Globus pallidus (tissue), 1 donor: ENCODE results near the gene CLMN.
"Not testable (repeated sequence)": the region's sequence is repeated elsewhere in the genome, so short reads cannot be mapped to it uniquely, and the experiment has no call there.

Source experiments
- DNase-seq: peaks from one replicate; pipeline ENCODE4 v3.0.0-alpha.2; 2015; ENCODE audit warnings: low spot score

Gene CLMN

GRCh38 chr14:95191445-95192199, 128.1 kb downstream of the CLMN start:
- DNase-seq: no peak

DNA sequence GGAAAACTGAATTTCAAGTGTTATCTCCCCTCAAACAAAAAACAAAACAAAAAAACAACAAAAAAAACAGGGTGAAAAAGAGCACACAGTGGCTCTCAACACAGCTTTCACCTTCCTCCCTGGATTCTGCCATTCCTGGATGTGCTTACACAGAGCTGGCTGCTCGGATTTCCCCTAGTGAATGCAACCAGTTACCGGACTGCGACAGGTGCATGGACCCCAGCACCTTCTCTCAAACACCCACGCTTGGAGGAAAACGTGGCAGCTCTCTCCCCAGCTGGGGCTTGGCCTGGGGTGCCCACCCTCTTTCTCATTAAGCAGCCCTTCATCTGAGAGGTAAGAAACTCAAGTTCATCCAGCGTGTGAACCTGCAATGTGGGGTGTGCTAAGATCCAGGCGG, 128.9 kb downstream of the CLMN start:
- no peak for DNase-seq

DNA sequence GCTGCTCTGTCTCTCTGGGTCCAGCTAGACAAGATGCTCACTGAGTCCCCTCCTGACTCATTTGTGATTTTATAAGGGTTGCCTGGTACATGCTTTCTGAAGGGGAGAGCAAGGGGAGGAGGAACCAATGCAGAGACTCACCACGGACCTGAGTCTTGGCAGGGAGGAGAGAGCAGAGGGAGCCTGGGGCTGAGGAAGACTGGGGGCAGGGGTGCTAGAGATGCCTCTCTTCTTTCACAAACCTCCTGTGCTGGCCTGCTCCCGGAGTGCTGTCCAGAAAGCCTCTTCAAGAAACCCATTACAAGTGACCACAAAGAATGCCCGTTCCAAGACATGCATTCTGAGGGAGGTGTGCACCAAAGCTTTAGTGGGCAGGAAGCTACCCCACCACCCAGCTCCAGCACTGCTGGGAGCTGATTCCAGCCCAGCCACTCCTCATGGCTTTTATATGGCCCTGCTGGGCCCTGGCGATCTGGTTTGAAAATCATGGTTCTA, 129.3 kb downstream of the CLMN start:
- no peak for DNase-seq

DNA sequence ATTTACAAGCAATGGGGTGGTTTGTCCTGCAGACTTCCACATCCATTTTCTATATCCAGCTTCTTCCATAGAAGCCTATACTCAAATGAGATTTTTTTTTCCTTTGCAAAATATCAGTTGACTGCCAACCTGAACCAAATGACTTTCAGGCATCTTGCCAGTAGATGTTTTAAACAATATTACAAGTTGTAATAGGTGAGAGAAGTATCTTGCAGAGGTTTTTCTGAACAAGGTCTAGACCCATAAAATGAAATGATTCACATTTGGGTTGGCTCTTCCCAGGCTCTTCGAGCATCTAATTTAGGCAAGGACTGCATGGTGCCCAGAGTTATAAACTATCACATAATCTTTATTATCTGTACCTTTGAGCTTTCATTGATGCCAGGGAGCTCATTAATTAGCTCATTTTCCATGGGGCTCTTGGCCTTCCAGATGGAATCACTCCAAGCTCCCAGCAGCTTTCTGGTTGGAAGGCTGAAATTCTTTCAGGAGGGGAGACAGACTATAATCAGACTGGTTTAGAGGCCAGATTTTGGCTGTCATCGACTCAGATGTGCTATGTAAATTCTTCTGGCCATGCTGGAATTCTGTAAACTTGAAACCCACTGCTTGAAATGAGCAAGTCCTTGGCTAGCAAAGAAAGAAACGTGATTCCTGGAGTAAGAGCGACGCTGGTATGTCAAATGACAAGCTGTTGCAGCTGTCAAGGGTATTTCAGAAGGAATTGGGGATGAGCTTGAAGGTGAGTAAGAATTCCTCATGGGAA, 130.2 kb downstream of the CLMN start:
- DNase-seq: no peak

DNA sequence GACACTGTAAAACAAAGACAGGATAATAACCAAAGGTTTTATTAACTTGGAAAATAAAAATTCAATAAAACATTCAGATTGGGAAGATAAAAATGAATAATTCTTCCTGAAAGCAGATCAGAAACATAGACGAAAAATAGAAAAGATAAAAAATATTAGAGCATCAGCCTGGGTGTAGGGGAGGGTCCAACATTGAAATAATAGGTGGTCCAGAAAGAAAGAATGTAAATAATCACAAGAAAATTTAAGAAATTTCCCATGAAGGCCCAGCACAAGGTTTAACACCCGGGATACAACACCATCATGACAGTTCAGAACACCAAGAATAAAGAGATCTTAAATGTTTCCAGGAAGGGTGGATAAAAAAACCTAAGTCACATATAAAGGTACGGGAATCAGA, 131.3 kb downstream of the CLMN start:
- no peak for DNase-seq

GRCh38 chr14:95185767-95186392, 133.8 kb downstream of the CLMN start:
- no peak for DNase-seq

- no peak for DNase-seq
These were observed 134.5 kb downstream of the CLMN start for GRCh38 chr14:95185033-95185766.

DNA sequence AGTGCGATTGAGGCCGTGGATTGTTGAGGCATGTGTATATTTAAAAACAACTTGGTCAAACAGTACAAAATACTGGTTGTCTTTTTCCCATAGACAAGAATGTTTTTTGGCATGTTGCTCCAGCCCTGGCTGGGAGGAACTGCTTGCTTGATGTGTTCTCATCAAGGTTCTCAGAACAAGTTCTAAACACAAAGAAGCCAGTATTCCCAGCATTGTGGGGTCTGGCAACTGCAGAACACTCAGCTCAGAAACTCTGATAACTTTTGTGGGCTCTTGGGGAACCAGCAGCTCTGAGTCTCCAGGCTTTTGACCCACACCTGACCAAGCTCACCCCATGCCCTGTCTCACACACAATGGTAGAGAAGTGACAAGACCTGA, 135.3 kb downstream of the CLMN start:
- no peak for DNase-seq

DNA sequence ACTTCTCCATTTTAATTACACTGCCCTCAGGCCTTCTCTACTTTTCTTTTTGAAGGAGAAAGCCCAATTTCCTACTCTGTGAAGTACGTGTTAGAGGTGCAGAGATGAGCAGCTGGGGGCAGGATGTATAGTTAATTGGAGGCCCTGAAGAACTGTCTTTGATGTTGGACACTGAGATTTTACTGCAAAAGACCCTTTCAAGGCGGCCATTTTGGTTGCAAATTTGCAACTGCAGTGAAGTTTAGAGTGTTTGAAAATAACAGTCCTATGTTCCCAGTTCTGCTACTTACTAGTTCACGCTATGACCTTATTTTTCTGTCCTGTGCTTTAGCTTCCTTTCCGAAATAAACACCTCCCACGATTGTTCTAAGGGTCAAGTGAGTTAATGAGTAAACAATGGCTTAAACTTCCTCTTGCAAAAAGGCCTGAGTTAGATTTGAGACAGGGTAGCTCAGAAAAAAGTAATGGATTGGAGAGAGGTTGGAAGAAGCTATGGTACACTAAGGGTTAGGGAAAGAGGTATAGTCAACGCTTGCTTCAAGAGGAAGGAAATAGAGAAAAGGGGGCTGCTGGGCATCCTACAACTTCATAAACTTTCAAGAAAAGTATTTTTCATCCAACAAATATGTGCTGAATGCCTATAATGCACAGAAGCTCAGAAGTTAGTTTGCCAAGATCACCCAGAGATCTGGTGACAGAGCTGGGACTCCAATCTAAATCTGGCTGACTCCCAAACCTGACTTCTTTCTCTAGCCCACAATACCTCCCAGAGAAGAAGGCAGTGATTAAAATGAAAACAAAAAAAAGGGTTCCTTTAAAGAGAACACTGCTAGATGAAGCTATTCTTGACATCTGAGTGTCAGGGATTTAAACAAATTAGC, 135.9 kb downstream of the CLMN start:
- DNase-seq: no peak

DNA sequence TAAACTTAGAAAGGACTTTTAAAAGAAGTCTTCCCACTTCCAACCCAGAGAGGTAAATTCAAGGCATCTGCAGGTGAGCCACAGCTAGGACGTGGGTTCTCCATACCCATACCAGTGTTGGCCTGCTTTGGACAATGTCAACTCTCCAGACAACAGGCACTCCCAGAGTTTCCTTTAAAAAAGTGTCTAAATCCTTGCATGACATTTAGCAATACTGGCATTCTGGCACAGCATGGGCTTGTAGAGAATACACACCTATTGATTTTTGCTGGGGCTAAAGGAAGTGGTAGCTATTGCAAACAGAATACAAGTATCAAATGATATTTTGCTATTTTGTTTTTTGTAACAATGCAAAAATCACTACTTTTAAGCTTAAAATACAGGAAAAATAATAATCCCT, 136.6 kb downstream of the CLMN start:
- no peak for DNase-seq

DNA sequence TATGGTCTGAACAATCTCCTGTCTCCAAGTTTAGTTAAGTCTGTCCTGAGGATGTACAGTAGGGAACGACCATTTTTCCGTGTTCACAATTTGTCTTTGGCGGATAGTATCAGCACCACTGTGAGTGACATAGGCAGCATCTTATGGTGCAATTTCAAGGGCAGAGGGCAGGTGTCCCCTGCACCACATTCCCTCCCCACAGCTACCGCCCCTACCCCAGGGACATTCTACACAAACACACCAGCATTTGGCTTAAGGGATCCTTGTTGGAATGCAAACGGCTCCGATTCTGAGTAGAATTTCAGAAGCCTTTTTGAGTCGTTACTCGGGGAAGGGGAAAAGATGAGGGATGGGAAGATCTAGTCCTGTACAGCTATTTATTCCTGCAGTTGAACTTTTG, 137.3 kb downstream of the CLMN start:
- DNase-seq: no peak

- no peak for DNase-seq
These were observed 138.6 kb downstream of the CLMN start for GRCh38 chr14:95180966-95181741.

DNA sequence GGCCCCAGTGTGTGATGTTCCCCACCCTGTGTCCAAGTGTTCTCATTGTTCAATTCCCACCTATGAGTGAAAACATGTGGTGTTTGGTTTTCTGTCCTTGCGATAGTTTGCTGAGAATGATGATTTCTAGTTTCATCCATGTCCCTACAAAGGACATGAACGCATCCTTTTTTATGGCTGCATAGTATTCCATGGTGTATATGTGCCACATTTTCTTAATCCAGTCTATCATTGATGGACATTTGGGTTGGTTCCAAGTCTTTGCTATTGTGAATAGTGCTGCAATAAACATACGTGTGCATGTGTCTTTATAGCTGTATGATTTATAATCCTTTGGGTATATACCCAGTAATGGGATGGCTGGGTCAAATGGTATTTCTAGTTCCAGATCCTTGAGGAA, 144.0 kb downstream of the CLMN start:
- not testable (repeated sequence) for DNase-seq

GRCh38 chr14:95174184-95174792, 145.4 kb downstream of the CLMN start:
- DNase-seq: no peak

DNA sequence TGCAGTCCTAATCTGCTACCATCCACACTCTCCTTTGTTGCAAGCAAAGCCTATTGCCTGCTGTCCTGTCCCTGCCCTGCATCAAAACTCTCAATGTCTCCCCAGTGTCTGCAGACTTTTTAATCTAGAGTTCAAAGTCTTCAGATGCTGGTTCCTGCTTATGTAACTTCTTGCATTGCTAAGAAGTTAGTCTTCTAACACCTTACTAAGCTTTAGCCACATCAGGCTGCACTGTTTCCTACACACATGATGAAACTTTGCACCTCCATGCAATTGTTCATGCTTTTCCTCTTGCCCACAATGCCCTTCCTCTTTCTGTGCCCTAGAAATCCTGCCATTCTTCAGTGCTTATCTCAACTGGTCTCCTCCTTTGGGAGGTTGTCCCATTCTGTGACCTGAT, 146.2 kb downstream of the CLMN start:
- DNase-seq: no peak

GRCh38 chr14:95167177-95167576, 152.5 kb downstream of the CLMN start:
- no peak for DNase-seq

- no peak for DNase-seq
These were observed 154.2 kb downstream of the CLMN start for GRCh38 chr14:95165517-95165916.

GRCh38 chr14:95164506-95164905, 155.2 kb downstream of the CLMN start:
- no peak for DNase-seq

- DNase-seq: no peak
These were observed 156.0 kb downstream of the CLMN start for GRCh38 chr14:95163666-95164065.

DNA sequence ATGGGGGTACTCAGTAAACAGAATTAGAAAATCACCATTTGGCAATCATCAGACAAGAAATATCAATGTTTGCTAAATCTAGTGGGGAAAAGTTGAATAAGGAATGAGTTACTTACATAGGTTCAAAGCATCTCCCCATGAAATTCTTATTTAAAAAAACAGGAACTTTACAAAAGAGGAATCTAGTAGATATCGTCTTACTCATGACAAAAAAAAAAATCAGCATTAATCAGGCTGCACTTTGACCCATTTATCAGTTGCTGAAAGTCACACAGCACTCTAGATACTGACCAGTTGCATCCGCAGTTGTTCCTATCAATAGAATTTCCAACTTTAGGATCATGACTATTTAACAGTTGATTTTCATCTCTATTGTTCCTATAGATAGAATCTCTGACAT, 156.6 kb downstream of the CLMN start:
- DNase-seq: no peak
